ENCODE results near the gene HAPLN1.

DNA sequence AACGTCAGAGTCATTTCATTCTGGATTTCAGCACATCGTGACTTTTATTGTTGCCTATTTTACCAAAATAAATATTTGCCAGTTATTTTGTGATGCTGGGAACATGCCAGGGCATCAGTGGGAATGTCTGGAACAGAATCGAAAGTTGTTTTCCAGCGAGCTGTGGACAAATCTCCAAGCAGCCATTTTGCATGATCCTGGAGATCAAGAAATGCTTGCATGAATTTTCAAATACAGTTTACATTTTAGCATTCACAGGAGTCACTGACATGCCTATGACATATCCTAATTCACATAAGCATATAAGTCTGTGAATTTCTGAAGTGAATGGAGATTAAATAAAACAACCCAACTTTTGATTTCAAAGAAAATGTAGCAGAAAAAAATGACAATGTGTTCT is 129.7 kb downstream of the HAPLN1 start:
- no peak for TF ChIP-seq CTCF (conservative IDR thresholded peaks at IDR 0.05; ENCODE audit: low read length)
- no peak for TF ChIP-seq EZH2phosphoT487 (IDR thresholded peaks at IDR 0.05; ENCODE audit: borderline replicate concordance)

Data from Loucy (cell line).